NCI-H2107 (cell line): ENCODE results near the gene VPS37D.
"Not testable (repeated sequence)": the region's sequence is repeated elsewhere in the genome, so short reads cannot be mapped to it uniquely, and the experiment has no call there.

Experiments used
- DNase-seq: peaks from one replicate; lab custom pipeline; 2025; lab: John Stamatoyannopoulos, UW

Gene VPS37D

DNA sequence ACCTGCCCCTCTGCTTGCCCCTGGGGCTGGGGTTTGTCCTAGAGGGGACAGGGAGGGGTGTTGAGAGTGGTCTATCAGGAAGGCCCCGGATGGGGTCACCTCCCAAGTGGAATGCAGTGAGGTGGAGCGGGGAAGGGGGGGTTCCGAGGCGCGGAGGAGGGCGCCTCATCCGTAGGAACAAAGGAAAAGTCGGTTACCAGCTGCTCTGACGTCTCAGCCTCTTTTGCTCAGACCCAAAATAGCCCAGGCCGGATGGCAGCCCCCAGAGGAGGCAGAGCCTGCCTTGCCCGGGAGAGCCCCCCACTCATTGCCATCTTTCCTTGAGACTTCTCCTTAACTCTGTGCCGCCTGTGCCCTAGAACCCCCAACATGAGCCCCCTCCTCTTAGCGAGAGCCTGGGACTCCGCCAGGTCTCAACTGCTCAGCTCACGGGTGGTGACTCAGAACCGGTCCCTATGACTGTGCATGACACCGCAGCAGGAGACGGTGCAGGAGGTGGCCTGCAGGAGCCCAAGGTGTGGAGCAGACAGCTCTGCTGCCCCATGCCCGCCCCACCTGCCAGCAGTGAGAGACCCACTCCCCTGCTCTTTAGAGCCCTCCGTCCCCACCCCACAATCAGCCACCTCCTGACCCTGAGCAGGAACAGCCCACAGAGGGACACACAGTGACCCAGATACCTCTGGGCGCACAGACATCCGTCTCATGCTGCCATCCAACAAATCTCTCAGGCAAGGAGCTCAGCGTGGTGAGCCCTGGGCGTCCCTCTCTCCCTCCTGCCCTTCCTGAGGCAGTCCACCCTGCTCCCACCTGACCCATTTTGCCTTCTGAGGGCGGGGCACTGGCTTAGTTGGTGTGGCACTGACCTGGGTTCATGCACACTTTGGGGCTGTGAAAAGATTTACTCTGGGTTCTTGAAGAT is 38.8 kb downstream of the VPS37D start:
- peak; percentile 16 for DNase-seq

DNA sequence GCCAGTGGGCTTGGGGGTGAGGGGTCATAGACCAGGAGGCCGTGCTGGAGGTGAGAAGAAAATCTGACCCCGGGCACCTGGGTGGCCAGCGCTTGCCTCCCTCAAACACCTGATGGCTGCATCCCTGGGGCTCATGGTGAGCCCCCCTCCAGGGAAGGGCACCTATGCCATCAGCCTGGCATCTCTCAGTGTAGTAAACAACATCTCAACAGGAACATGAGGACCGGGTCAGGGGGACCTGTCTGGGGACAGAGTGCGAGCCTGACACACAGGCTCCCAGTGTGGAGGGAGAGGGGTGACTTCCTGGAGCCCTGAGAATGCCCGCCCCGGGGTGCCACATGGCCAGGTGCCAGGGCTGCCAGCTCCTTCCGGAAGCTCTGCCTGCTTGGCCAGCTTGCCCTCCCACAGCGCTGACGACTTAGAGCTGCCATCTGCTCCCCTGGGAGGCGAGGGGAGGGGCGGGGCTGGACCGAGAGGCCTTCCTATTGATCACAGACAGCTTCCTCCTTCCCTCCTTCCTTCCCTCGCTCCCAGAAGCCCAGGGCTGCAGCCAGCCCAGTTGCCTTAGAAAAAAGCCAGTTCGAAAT is 39.5 kb downstream of the VPS37D start:
- peak; percentile 89 for DNase-seq

DNA sequence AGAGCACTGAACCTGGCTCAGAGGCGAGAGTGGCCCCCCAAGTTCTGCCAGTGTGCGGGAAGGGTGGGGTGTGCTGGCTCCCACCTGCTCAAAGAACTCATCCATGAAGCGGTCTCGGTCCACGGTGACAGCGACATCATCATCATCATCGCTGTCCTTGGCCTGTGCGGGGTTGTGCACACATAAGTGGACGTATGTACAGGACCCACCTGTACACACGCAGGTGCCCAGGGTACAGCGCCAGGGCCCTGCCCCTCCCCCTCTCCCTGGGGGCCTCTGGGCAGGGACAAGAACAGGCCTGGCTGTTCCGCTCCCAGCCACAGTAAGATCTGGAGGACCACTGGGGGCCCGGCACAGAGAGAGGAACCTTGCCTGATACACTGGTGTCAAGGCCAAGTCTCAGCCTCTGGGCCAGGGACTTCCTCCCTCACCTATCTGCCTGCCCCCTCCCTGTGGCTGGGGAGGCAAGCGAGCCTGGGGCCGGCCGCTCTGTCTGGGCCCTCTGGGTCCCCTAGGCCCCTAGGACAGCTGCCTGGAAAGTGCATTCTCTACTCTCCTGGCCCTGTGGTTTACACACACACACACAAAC is 41.4 kb downstream of the VPS37D start:
- DNase-seq, result no peak

DNA sequence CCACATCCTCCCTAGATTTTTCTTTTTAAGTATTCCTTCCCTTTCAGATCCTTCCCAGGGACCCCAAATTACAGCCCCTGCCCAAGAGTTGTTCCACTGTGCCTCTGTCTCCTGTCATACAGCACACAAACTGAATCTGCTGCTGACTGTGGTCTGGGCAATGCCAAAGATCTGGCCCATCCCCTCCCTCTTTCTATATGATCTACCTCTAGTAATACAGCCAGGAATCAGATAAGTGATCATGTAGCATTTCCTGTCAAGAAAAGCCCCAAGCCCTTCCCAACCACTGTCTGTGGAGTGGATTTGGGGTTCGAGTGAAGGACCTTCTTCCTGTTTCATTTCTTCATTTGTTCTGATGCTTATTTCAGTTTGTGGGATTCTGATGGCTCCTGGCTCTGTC is 45.1 kb downstream of the VPS37D start:
- DNase-seq, result no peak

- not testable (repeated sequence) for DNase-seq
These were observed 45.7 kb downstream of the VPS37D start for GRCh38 chr7:73713319-73713718.

DNA sequence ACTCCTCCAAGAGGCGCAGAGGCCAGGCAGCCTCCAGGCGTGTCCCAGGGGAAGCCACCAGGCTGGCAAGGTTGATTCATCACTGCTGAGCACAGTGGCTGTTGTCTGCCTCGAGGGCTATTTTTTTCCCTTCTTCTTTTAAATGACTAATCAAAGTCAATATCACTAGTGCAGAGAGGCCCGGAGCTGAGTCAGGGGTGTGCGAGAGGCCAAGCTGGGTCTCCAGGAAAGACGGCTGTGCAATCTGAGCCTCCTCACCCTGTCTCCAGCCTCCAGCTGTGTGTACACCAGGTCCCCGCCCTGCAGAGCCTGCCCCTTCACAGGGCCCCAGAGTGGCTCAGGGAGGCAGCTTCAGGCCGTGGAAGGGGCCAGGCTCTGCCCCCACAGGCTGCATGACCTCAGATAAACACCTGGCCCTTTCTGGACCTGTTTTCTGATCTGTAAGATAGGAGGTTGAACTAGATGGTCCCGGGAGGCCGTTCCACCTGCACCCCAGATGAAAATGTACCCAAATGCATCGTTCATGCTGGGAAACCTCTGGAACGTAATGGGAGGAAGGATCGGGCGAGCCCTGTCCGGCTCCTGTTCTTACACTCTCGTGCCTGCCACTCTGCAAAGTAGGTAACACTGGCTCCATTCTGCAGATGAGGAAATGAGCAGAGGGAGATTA is 48.2 kb downstream of the VPS37D start:
- peak; percentile 57 for DNase-seq

- DNase-seq, result no peak
These were observed 48.8 kb downstream of the VPS37D start for GRCh38 chr7:73716318-73716890.

DNA sequence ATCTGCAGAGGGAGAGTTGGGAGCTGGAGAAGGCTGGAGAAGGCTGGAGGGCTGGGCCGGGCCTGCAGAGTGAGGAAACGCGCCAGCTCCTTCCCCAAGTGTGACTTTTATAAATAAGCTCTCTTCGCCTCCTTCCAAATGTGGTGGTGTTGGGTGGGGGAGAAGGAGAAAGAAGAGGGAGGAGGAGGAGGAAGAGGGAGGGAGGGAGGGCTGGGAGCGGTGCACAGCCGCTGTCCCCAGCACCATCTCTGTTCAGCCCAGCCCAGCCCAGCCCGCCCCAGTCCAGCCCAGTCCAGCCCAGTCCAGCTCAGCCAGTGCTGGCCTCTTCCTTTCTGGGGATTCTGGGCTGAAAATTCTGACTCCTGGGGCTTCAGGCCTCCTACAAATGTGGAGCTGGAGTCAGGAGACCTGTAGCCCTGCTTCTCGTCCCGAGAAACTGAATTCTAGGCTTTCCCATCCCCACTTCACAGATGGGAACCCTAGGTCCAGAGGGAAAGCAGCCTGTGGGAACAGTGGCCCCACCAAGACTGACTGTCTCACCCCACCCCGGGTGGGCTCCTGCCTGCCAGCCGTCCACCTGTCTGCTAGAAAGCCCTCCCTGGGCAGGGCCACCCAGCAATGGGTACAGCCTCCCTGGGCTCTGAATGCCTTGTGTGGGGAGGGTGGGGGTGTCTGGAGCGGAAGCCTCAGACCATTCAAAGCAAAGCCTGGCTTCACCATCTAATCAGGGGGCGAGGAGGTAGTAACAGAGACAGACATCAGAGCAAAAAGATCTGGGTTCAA is 49.6 kb downstream of the VPS37D start:
- DNase-seq, result no peak

DNA sequence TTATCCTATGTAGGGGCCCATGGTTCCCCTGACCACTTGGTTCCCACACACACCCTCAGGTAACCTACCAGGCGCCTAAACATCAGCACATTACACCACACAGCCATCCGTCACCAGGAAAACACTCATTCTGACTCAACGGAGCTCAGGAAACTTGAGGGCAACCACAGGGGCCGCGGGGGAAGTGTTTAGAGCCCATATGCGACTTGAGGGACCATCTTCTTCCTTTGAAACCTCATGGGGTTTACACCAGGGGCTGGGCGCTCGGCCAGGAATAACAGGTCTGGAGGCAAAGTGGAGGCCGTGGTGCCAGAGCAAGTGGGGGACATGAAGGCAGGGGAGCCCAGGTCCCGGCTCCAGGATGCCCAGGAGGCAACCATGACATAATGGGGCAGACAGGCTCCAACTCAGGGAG is 50.4 kb downstream of the VPS37D start:
- no peak for DNase-seq

GRCh38 chr7:73718438-73718881 is 50.8 kb downstream of the VPS37D start:
- no peak for DNase-seq

DNA sequence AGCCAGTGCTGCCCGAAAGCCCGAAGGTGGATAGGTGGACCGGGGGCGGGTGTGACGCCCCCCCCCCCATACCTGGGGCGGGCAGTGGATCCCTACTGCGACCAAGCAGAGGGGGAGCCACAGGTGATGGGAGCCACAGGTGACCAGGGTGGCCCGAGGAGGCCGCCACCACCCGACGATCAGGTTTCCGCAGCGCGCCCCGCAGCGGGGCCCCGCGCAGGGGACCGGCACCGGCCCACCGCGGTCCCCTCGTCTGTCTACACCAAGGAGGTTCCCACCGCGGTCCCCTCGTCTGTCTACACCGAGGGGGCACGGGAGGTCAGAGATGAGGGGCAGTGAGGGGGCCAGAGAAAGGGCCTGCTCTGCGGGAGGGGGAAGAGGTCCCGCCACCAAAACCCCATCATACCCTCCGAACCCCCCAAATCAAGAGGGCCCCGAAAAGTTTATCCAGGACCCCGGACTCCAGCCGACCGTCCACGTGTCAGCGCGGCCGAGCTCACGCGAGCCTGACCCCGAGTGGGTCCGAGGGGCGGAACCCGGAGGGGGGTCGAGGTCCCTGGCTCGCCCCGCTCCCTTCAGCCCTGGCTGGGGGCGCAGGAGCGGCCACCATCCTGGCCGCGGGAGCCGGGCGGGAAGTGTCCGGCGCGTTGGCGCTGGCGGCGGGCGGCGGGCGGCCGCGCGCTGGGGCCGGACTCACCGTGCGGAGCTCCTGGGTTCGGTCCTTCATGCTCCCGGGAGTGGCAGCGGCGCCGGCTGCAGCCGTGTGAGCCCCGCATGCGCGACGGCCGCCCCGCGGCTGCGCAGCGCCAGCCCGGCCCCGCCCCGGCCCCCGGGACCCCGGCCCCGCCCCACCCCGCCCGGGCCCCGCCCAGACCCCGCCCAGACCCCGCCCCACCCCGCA is 51.5 kb downstream of the VPS37D start, which contains the start of gene STX1A:
Gene STX1A, minus strand, starts transcription at position 765 of the 901 bp plus-strand sequence. Its CDS starts 38 bp downstream, at position 727.
- DNase-seq, result peak; percentile 59

DNA sequence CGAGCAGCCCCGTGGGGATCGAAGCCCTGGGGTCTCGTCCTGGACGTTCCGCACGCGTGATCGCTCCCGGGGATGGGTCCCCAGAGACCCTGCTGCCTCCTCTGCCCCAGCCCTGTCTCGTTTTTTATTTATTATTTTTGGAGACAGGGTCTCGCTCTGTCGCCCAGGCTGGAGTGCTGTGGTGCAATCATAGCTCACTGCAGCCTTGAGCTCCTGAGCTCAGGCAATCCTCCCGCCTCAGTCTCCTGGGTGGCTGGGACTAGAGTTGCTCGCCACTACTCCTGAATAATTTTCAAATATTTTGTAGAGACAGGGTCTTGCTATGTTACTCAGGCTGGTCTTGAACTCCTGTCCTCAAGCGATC is 52.2 kb downstream of the VPS37D start:
- no peak for DNase-seq

DNA sequence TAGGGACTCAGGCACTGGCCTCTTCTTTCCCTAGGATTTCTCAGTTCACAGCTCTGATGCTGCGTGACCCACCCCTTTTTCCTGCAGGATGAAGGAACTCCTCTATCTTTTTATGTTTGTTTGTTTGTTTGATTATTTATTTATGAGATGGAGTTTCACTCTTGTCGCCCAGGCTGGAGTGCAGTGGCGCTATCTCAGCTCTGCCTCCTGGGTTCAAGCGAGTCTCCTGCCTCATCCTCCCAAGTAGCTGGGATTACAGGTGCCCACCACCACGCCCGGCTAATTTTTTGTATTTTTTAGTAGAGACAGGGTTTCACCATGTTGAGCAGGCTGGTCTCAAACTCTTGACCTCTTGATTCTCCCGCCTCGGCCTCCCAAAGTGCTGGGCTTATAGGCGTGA is 52.8 kb downstream of the VPS37D start:
- DNase-seq, result not testable (repeated sequence)

GRCh38 chr7:73721377-73721817 is 53.8 kb downstream of the VPS37D start:
- DNase-seq, result no peak
